GM18868 (cell line): Measurements from ENCODE around the gene CDC42SE2.
A peak's percentile ranks its signal among the peaks of the same experiment; 100 is the strongest.
"Not testable (repeated sequence)": the region's sequence is repeated elsewhere in the genome, so short reads cannot be mapped to it uniquely, and the experiment has no call there.

Experiments used
- ATAC-seq: cut with Tn5 transposase; IDR thresholded peaks from one replicate; pipeline ENCODE4 v1.9.1; 2021; ENCODE audit warnings: mild to moderate bottlenecking, moderate library complexity; ENCODE audit not compliant: unreplicated experiment

The CDC42SE2 gene

GRCh38 chr5:131316026-131316425, 52.2 kb downstream of the CDC42SE2 start:
- no peak for ATAC-seq

DNA sequence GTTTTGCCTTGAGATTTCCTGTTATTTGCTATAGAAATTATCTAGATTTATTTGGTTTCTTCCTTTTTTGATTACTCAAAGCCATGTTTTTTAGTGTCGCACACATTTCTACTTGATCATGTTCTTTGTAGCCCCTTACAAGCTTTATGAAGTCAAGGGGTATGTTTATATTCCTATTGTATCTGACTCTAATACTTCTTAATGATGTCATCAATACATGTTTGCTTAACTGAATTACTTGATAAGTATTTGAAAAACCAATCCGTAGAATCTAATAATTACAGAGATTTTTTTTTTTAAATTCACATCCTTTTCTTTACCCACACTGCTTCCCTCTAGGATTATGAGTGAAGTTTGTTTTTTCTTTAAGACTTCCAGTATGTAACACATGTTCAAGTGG, 53.0 kb downstream of the CDC42SE2 start:
- no peak for ATAC-seq

DNA sequence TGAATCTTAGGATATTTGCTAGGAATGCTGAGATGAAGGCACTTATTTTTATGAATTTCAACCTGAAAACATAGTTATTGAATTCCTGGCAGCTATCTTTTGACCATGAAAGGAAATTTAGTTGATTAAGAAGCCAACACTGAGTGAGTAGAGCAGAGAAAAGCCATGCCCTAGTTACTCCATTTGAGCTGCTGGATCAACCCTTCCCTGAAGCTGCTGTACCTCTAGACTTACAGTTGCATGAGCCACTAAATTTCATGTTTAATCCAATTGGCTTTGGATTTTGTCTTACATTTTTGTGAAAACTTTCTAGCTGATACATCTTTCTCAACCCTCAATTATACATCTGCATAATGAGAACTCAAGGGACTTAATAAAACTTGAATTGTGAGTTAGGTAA, 54.6 kb downstream of the CDC42SE2 start:
- no peak for ATAC-seq

DNA sequence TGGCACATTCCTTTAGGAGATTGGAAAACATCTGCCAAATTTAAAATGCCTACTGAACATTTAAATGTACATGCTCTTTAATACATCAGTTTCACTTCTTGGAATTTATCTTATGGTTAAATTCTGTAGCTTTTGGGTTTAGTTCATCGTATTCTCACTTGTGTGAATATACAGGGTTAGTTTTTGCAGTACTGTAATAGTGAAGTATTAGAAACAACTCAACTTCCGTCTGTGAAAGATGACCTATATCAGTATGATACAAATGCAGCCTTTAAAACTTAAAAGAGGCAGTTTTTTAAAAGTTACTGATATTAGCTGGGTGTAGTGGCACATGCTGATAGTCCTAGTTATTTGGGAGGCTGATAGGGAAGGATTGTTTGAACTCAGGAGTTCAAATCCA, 57.2 kb downstream of the CDC42SE2 start:
- no peak for ATAC-seq

- ATAC-seq = no peak
Observed at GRCh38 chr5:131322926-131323325, 59.1 kb downstream of the CDC42SE2 start.

GRCh38 chr5:131323378-131323777, 59.5 kb downstream of the CDC42SE2 start:
- no peak for ATAC-seq

- ATAC-seq = no peak
Observed at GRCh38 chr5:131324303-131324702, 60.5 kb downstream of the CDC42SE2 start.

DNA sequence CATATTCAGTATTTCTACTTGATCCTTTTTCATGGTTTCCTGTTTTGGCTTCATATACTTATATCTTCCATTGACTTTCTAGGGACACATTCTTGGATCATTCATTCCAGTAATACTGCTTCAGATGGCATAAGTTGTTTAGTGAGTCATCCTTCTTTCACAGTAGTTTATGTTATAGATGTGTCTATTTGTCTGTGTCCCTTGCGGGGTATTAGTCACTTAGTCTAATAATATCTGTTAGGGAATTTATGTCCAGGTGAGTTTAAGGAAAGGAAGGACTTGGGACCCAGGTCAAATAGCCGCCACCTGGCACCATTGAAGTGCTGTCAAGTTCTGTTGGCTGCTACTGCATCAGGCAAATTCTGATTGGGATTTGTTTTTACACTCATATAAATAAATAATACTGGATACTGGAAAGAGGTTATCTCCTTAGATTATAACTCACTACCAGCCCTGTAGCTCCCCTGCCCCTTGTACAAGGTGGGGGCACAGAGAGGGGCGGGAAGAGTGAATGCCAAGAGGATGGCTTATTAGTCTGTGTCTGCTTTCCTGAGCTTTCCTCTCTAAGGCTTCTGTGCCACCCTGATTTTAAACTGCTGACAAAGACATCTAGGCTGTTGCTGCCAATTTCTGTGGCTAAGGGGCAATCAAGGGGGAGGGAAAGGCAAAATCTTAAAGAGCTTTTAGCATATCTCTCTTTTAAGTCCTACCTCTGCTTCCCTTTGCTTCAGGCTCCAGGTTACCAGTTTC, 64.9 kb downstream of the CDC42SE2 start:
- peak; percentile 64 for ATAC-seq

DNA sequence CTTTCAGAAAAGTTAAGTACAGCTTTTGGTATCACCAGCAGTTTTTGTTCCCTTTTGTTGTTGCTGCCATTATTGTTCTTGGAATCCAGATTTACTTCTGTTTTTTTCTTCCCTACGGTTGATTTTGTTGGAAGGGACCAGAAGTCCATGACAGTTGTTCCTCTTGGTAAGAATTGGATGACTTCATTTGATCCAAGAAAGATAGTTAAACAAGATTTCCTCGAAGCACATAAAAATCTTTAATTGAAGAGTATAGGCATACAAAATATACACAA, 65.4 kb downstream of the CDC42SE2 start:
- no peak for ATAC-seq

DNA sequence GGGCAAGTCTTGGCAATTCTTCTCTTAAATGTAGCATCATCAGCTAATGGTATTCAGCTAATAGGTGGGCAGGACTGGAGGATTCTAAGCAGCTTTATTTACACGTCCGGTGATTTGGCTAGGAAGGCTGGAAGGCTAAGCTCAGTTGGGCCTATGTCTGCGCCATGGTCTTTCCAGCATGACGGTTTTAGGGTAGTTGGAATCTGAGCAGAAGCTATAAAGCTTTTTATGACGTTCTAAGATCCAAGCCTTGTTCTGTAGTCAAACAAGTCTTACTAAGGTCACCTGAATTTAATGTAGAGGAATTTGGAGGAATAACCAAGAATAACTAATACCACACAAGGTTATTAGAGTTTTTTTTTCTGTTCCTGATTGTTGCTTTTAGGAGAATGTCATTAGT, 66.2 kb downstream of the CDC42SE2 start:
- no peak for ATAC-seq

DNA sequence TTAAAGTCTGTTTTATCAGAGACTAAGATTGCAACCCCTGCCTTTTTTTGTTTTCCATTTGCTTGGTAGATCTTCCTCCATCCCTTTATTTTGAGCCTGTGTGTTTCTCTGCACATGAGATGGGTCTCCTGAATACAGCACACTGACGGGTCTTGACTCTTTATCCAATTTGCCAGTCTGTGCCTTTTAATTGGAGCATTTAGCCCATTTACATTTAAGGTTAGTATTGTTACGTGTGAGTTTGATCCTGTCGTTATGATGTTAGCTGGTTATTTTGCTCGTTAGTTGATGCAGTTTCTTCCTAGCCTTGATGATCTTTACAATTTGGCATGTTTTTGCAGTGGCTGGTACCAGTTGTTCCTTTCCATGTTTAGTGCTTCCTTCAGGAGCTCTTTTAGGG, 71.9 kb downstream of the CDC42SE2 start:
- not testable (repeated sequence) for ATAC-seq

- ATAC-seq = not testable (repeated sequence)
Observed at GRCh38 chr5:131336801-131337200, 72.9 kb downstream of the CDC42SE2 start.

DNA sequence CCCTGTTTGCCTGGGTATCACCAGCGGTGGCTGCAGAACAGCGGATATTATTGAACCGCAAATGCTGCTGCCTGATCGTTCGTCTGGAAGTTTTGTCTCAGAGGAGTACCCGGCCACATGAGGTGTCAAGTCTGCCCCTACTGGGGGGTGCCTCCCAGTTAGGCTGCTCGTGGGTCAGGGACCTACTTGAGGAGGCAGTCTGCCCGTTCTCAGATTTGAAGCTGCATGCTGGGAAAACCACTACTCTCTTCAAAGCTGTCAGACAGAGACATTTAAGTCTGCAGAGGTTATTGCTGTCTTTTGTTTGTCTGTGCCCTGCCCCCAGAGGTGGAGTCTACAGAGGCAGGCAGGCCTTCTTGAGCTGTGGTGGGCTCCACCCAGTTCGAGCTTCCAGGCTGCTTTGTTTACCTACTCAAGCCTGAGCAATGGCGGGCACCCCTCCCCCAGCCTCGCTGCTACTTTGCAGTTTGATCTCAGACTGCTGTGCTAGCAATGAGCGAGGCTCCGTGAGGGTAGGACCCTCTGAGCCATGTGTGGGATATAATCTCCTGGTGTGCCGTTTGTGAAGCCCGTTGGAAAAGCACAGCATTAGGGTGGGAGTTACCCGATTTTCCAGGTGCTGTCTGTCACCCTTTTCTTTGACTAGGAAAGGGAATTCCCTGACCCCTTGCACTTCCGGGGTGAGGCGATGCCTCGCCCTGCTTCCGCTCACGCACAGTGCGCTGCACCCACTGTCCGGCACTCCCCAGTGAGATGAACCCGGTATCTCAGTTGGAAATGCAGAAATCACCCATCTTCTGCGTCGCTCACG, 73.6 kb downstream of the CDC42SE2 start:
- ATAC-seq = not testable (repeated sequence)

- no peak for ATAC-seq
Observed at GRCh38 chr5:131338051-131338453, 74.2 kb downstream of the CDC42SE2 start.

GRCh38 chr5:131344288-131344687, 80.4 kb downstream of the CDC42SE2 start:
- ATAC-seq = not testable (repeated sequence)

DNA sequence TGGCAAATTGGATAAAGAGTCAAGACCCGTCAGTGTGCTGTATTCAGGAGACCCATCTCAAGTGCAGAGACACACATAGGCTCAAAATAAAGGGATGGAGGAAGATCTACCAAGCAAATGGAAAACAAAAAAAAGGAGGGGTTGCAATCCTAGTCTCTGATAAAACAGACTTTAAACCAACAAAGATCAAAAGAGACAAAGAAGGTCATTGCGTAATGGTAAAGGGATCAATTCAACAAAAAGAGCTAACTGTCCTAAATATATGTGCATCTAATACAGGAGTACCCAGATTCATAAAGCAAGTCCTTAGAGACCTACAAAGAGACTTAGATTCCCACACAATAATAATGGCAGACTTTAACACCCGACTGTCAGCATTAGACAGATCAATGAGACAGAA, 82.4 kb downstream of the CDC42SE2 start:
- not testable (repeated sequence) for ATAC-seq

- no peak for ATAC-seq
Observed at GRCh38 chr5:131353991-131354390, 90.1 kb downstream of the CDC42SE2 start.

- ATAC-seq = peak; percentile 38
Observed at GRCh38 chr5:131355971-131356528, 92.2 kb downstream of the CDC42SE2 start.

DNA sequence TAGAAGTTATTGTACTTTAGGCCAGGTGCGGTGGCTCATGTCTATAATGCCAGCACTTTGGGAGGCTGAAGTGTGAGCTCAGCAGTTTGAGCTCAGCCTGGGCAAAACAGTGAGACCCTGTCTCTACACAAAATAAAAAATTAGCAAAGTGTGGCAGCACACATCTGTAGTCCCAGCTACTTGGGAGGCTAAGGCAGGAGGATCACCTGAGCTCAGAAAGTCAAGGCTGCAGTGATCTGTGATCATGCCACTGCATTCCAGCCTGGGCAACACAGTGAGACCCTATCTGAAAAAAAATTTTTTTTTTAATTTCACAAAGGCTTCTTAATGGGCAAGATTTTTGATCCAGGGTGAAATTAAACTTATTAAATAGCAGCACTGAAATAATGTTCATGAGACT, 92.8 kb downstream of the CDC42SE2 start:
- ATAC-seq = no peak

- ATAC-seq = peak; percentile 65
Observed at GRCh38 chr5:131357739-131358561, 94.1 kb downstream of the CDC42SE2 start.

DNA sequence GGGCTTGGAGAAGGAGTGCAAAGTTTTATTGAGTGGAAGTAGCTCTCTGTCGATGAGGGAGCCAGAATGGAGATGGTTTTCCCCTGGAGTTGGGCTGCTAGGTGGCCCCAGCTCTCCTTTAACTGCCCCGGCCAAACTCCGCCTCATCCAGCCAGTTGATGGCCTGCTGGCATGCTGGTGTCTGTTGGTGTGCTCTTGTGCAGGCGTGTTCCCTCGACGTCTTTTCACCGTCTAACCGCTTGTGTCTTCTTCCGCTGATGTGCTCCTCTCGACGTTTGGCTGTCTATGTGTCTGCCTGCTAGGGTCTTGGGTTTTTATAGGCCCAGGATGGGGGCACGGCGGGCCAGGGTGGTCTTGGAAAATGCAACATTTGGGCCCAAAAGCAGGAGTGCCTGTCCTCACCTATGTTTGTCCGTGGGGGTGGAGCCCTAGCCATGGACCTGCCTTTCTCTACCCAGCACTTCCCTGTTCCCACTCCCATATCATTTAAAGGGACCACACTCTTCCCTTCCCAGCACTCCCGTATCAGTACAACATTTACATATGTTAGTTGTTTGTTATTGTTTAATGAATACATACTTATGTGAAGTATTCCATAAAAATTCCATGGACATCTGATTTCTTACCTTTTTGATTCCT, 97.9 kb downstream of the CDC42SE2 start:
- no peak for ATAC-seq
